GM19324 (cell line): ENCODE results near the gene CHCHD1.
"Not testable (repeated sequence)": the region's sequence is repeated elsewhere in the genome, so short reads cannot be mapped to it uniquely, and the experiment has no call there.

Experiments
- ATAC-seq: cut with Tn5 transposase; IDR thresholded peaks from one replicate; pipeline ENCODE4 v1.9.1; 2021; ENCODE audit warnings: mild to moderate bottlenecking, moderate library complexity; ENCODE audit not compliant: unreplicated experiment, low FRiP score

The CHCHD1 gene

GRCh38 chr10:73809061-73809818 is 27.4 kb downstream of the CHCHD1 start:
- no peak for ATAC-seq

- ATAC-seq, result no peak
Measured at GRCh38 chr10:73810358-73810734, 28.5 kb downstream of the CHCHD1 start.

DNA sequence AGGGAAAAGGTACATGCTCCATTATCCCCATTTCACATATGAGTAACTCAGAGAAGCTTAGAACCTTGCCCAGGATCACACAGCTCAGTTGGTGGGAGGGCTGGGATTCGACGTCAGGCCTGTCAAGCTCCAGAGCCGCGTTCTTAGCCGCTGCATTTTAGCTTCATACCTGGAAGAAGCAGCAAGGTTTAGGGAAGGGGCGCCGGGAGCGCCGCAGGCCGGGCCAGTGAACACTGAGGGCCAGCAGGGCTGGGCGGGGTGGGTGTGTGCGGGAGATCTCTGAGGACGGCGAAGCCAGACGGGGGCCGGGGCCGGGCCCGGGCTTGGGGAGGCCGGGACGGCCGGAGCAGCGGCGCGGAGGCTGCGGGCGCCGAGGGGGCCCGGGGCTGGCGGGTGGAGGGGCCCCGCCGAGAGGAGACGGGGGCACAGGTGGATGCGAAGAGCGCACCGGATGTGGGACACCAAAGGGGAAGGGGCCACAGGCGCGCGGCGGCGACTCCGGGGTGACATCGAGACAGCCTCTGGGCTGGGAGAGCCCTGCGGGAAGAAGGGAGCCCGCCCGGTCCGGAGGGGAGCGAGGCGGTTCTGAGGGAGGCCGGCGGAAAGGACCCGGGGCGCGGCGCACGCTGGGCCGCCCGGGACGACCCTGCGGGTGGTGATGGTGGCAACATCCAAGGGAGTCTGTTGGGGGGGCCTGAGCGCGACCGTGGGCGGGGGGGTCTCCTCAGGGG is 29.1 kb downstream of the CHCHD1 start:
- peak; percentile 25 for ATAC-seq

DNA sequence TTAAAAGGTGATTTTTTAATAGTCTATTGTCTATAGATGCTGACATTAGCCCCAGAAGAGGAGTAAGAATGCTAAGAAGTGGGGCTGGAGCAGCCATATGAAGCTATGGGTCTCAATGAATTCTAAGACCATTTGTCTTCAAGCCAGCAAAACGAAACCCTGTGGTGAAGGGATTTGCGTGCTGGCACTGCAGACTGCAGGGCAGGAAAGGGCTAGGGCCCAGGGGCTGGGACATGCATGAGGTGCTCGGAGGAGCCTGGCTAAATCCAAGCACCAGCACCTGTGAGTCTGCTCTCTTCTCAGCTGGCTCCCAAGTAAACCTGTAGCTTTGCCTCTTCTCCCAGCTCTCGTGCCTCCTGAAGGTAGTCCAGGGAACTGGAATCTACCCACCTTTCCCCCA is 30.8 kb downstream of the CHCHD1 start:
- ATAC-seq, result no peak

- ATAC-seq, result no peak
Measured at GRCh38 chr10:73813333-73813732, 31.5 kb downstream of the CHCHD1 start.

DNA sequence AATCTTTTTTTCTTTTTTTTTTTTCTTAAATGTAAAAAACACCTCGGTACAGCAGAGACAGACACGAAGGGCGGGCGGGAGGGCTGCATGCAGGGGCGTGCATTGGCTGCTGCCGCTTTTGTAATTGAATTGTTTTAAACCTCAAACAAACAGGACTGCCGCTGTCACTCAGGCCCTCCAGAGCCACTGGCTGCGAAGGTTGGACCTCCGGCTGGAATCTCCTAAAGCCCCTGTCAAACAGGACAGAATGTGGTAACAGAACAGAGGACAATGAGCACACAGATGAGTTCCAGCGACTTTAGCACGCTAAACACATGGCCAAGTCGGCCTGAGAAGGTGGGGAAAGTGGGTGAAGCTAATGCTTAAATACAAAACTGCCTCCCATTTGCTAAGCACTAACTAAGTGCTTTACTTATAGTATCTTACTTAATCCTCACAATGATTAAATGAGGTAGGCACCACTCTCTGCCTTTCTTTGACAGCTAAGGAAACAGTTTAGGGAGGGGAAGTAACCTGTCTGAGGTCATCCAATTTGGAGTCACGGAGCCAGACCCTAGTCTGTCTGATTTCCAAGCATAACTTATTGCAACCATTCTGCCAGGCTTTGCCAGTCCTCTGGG is 32.5 kb downstream of the CHCHD1 start:
- ATAC-seq, result no peak

DNA sequence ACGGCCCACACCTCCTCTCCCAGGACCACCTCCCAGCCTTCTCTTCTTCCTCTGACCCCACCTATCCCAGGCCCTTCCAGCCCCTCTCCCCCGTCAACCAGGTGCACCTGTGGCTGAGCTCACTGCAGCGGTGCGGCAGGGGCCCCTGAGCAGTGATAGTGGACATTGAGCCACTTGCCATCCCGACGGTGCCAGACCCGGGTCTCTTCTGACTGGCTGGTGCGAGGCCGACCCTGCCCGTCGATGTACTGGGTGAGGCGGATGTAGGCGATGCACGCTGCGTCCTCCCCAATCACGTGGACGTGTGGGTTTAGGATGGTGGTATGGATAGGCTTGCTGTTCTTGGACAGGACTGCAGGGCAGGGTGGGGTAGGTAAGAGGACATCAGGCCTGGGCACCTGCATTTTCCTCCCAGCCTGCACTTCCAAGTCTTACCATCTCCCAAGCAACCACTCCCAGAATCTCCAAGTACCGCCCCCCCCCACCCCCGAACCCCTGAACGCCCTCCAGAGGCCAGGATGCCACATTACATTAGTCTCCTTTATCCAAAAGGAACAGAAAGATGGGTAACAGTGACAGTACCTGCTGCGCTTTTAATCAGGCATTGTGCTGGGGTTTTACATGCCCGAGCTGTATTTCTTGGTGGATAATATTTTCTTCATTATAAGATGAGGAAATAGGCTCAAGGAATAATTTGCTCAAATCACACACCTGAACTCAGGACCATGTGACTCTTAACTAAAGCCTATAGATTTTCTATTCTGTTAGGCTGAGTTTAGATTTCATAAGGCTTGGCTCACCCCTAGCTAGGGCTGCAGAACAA is 33.3 kb downstream of the CHCHD1 start:
- ATAC-seq, result no peak

GRCh38 chr10:73815719-73816030 is 33.8 kb downstream of the CHCHD1 start:
- no peak for ATAC-seq

DNA sequence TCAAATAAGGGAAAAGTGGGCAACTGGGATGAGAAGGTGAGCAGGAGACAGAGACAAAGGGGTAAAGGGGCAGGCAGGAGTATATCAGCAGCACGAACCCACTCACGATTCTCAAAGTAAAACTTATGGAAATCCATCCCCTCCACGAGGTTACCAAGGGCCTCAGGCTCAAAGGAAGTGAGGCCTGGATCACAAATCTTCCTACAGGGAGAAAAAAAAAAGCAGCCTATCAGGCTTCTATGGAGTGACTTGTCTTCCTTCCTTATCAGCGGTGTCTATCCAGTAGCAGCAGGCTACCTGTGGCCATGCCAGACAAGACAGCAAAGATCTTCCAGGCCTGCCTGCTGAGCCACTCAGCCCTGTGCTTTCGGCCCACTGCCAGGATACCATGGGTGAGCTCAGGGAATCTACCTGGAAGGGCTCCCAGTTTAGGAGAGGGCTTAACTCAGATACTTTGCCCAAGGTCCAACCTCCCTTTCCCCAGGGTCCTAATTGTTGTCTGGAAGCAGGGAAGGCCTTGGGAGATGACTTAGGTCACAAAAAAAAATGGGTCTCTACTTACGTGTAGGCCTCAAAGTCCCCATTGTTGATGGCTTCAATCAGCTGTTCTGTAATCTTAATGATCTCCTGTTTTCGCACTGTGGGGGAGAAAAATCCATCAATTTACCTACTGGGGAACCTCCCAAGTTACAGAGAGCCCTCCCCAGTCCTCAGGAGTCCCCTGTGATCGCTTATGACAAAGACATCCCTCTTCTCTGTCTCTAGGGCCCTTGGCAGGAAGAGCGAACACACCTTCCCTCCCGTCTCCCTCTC is 35.3 kb downstream of the CHCHD1 start:
- no peak for ATAC-seq

- no peak for ATAC-seq
Measured at GRCh38 chr10:73817826-73818225, 36.0 kb downstream of the CHCHD1 start.

GRCh38 chr10:73818402-73818801 is 36.6 kb downstream of the CHCHD1 start:
- ATAC-seq, result no peak

DNA sequence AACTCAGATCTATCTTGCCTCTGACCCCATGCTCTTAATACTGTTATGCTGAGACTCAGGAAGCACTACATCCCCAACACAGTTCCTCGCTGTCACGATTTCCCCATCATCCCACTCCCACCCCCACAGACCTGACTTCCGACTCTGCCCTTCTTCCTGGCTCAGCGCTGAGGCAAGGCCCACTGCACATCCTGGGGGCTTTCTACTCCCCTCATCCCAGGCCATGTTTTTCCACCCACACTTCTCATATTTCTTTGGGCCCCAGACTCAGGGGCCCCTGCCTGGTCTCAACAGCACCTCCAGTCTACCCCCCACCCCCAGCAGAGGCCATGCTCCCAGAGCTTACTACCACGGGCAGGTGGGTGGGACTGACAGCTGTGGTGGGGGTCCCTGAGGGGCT is 37.2 kb downstream of the CHCHD1 start:
- ATAC-seq, result no peak

GRCh38 chr10:73819513-73820093 is 37.8 kb downstream of the CHCHD1 start:
- ATAC-seq, result no peak

DNA sequence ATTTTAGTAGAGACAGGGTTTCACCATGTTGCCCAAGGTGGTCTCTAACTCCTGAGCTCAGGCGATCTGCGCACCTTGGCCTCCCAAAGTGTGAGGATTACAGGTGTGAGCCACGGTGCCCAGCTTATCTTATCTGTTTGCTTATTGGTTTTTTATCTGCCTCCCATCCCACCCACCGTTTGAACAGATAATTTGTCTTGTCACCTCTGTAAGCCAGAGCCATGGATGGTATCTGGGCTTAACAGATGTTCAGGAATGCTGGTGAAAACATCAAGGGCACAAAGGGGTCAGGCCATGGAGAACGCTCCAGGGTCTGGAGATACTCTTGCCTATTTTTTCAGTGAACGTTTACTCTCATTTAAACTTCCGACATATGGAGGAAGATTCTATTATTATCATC is 41.5 kb downstream of the CHCHD1 start:
- no peak for ATAC-seq

GRCh38 chr10:73824146-73824725 is 42.4 kb downstream of the CHCHD1 start:
- ATAC-seq, result no peak

DNA sequence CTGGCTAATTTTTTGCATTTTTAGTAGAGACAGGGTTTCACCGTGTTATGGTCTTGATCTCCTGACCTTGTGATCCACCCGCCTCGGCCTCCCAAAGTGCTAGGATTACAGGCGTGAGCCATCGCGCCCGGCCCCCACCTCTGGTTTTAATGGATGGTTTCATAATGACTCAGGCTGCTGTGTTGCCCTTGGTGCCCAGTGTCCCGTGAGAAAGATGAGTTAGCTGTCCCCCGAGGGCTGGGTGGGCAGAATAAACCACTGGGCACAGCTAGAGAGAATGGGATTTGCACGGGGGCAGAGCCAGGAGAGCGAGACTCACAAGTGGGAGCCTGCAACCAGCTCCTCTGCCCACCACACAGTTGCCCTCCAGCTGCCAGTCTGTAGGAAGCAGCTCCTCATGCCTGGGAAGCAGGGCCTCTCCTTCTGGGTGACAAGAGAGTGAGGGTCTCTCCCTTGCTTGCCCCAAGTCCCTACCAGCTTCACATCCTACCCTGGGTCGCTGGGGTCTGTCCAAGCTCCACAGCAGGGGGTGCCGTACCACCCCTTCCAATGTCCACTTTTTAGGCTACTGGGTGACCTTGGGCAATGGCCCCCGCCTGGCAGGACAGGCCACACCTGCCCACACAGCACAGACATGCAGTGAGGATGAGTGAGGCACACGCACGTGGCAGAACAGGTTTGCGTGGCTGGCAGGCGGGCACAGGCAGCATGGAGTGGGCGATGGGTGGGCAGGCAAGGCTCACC is 45.7 kb downstream of the CHCHD1 start:
- no peak for ATAC-seq

GRCh38 chr10:73828161-73828560 is 46.3 kb downstream of the CHCHD1 start:
- ATAC-seq, result no peak

- not testable (repeated sequence) for ATAC-seq
Measured at GRCh38 chr10:73829090-73829489, 47.2 kb downstream of the CHCHD1 start.
